K562 (cell line): ENCODE measurements around the gene PPP1R16B. TPM values are rescaled to one million over a fixed set of nuclear protein-coding genes. Genes with fewer than 3 reads are reported as not detected.

Experiments
- BCOR ChIP-seq: fragments of 450-650 bp; IDR thresholded peaks from 2 replicates; pipeline ENCODE4 v1.6.1; 2016
- BRF2 ChIP-seq: IDR thresholded peaks from 3 replicates; pipeline ENCODE4 v1.6.1; 2011; ENCODE audit warnings: borderline replicate concordance, mild to moderate bottlenecking; ENCODE audit not compliant: insufficient read length, insufficient read depth
- FOXA3 ChIP-seq, 2 experiments: fragments of 450-650 bp in 1 of 2; sonication (generic) in 1 of 2; formaldehyde crosslinking; IDR thresholded peaks in 1 of 2; conservative IDR thresholded peaks in 1 of 2; 2 replicates each; pipeline versions ENCODE4 v1.4.0 to v1.8.0; 2020 to 2022; ENCODE audit warnings: mild to moderate bottlenecking in 2 of 2, missing genetic modification reagents in 1 of 2
- GTF2A2 ChIP-seq: IDR thresholded peaks from 2 replicates; pipeline ENCODE4 v1.6.1; 2016; ENCODE audit warnings: mild to moderate bottlenecking, missing genetic modification characterization, missing compliant biosample characterization
- HBP1 ChIP-seq: fragments of 450-650 bp; formaldehyde crosslinking; IDR thresholded peaks from 2 replicates; pipeline ENCODE4 v1.4.0; 2022; ENCODE audit warnings: missing genetic modification characterization
- HLTF ChIP-seq: fragments of 450-650 bp; IDR thresholded peaks from 2 replicates; pipeline ENCODE4 v1.6.1; 2016
- KHSRP ChIP-seq: fragments of 450-650 bp; IDR thresholded peaks from 2 replicates; pipeline ENCODE4 v1.6.1; 2017
- MNT ChIP-seq, 2 experiments: fragments of 450-650 bp; conservative IDR thresholded peaks; 2 replicates each; pipeline ENCODE4 v1.6.1; 2017; ENCODE audit warnings: mild to moderate bottlenecking in 2 of 2, moderate library complexity in 2 of 2
- NFE2 ChIP-seq: IDR thresholded peaks from 2 replicates; pipeline ENCODE4 v1.6.1; 2014; ENCODE audit warnings: antibody characterized with exemption, low read depth
- NR1H2 ChIP-seq: sonication (generic); formaldehyde crosslinking; IDR thresholded peaks from 2 replicates; pipeline ENCODE4 v1.4.0; 2020; ENCODE audit warnings: mild to moderate bottlenecking, missing genetic modification reagents
- NR2C1 ChIP-seq, 2 experiments: fragments of 450-650 bp; IDR thresholded peaks; 2 replicates each; pipeline ENCODE4 v1.6.1; 2017; ENCODE audit warnings: mild to moderate bottlenecking in 2 of 2, antibody characterized with exemption in 1 of 2, inconsistent platforms in 1 of 2, missing compliant biosample characterization in 1 of 2, missing genetic modification characterization in 1 of 2
- POLR2B ChIP-seq: fragments of 450-650 bp; IDR thresholded peaks from 2 replicates; pipeline ENCODE4 v1.6.1; 2018; ENCODE audit warnings: low read depth; ENCODE audit not compliant: partially characterized antibody
- SETDB1 ChIP-seq: IDR thresholded peaks from one replicate; pipeline ENCODE4 v1.6.1; 2012; ENCODE audit warnings: low read length, control low read depth, inconsistent platforms
- SMAD2 ChIP-seq: fragments of 150-350 bp; IDR thresholded peaks from 2 replicates; pipeline ENCODE4 v1.6.1; 2014; ENCODE audit warnings: low read depth, mild to moderate bottlenecking, low read length
- STAT5A ChIP-seq: IDR thresholded peaks from 2 replicates; pipeline ENCODE4 v1.6.1; 2012; ENCODE audit warnings: low read length, inconsistent platforms, borderline replicate concordance
- TAF15 ChIP-seq: fragments of 200-400 bp; formaldehyde crosslinking; IDR thresholded peaks from 2 replicates; pipeline ENCODE4 v1.6.1; 2017; ENCODE audit warnings: mild to moderate bottlenecking, low read depth, low read length, moderate library complexity
- TEAD2 ChIP-seq: fragments of 450-650 bp; IDR thresholded peaks from 2 replicates; pipeline ENCODE4 v1.6.1; 2016; ENCODE audit warnings: missing genetic modification characterization, control low read depth, missing compliant biosample characterization
- THAP12 ChIP-seq: fragments of 250-450 bp; sonication (Bioruptor Pico); IDR thresholded peaks from 2 replicates; pipeline ENCODE4 v1.9.0; 2021; ENCODE audit warnings: mild to moderate bottlenecking, inconsistent platforms
- ZFX ChIP-seq: sonication (generic); formaldehyde crosslinking; IDR thresholded peaks from 2 replicates; pipeline ENCODE4 v1.8.0; 2022; ENCODE audit warnings: mild to moderate bottlenecking, missing genetic modification reagents, moderate library complexity
- ZKSCAN8 ChIP-seq: fragments of 200-800 bp; sonication (Bioruptor generic); IDR thresholded peaks from 2 replicates; pipeline ENCODE4 v1.6.1; 2016; ENCODE audit warnings: missing genetic modification characterization, missing compliant biosample characterization
- polyA plus RNA-seq, 8 experiments: library from polyadenylated mRNA; depleted of rRNA in 4 of 8; stranded (reverse) in 5 of 8; unstranded in 3 of 8; fragments of >200 nt; fragmentation: Nextera tagmentation in 2 of 8; fragmentation: Illumina TruSeq in 1 of 8; extraction: Ambion mirVana in 2 of 8; extraction: Trizol in 1 of 8; gene quantifications; 2 replicates each; pipeline versions ENCODE4 v1.2.1 to v1.2.3, GENCODE V29; 2011 to 2014; ENCODE audit warnings: inconsistent platforms in 1 of 8, missing spikeins in 1 of 8
- total RNA-seq, 7 experiments: library from RNA; depleted of rRNA in 6 of 7; stranded (reverse); fragments of >200 nt in 6 of 7; fragmentation: Illumina TruSeq in 2 of 7; extraction: Trizol in 2 of 7; gene quantifications; 2 replicates each; pipeline versions ENCODE4 v1.2.1 to v1.2.3, GENCODE V29; 2011 to 2021; ENCODE audit warnings: low replicate concordance in 1 of 7

The PPP1R16B gene
- total and polyA plus RNA-seq, 9 of the 15 experiments (the other 6 are each of a cell fraction or from before 2014, with no cell fraction given): 1.5 to 11.5 (median 6.8) TPM

- TF ChIP-seq BCOR (peak; percentile 78; the same call in 1 of the 2 replicates), NFE2 (peak; percentile 68), HLTF (peak; percentile 81; the same call in 1 of the 2 replicates), HBP1 (peak; percentile 65; the same call in 1 of the 2 replicates), KHSRP (peak; percentile 89), STAT5A (peak; percentile 99), SETDB1 (no peak), MNT (conservative IDR thresholded peaks at IDR 0.05) (peak; percentile 43 to 73; a peak in 1 of 4 replicates), THAP12 (CRISPR knock-in tag) (no peak), FOXA3 (CRISPR knock-in tag; conservative IDR thresholded peaks at IDR 0.05 in 1 of 2, IDR thresholded peaks at IDR 0.05 in 1 of 2) (peak; percentile 52 to 64; a peak in 1 of 4 replicates), GTF2A2 (tag) (no peak), NR2C1 (IDR thresholded peaks at IDR 0.05) (peak; percentile 65), NR2C1 (tag; IDR thresholded peaks at IDR 0.05) (peak; percentile 42; the same call in 1 of the 2 replicates), TAF15 (no peak), NR1H2 (no peak), SMAD2 (no peak), ZKSCAN8 (CRISPR knock-in tag) (peak; percentile 80; the same call in 1 of the 2 replicates), TEAD2 (tag) (no peak), POLR2B (no peak), BRF2 (no peak), ZFX (CRISPR knock-in tag) (peak; percentile 49; the same call in 1 of the 2 replicates)
Observed at GRCh38 chr20:38947931-38948362, 142.4 kb downstream of the PPP1R16B start (continued).
